ENCODE results near the gene ATP2B3. TPM values are rescaled to one million over a fixed set of nuclear protein-coding genes. Genes with fewer than 3 reads are reported as not detected.

Gene ATP2B3
- total RNA-seq, 4 donors from 2014 or later = 0.13 to 0.37 (median 0.31) TPM; not detected in 1

GRCh38 chrX:153625271-153626024 lies 108.0 kb downstream of the ATP2B3 start:
- TF ChIP-seq POLR2A (IDR thresholded peaks at IDR 0.05) (no peak), POLR2AphosphoS5 (IDR thresholded peaks at IDR 0.05) (no peak), EP300 (IDR thresholded peaks at IDR 0.05) (no peak), CTCF (IDR thresholded peaks at IDR 0.05) (no peak)
- no peak overlapping the region for H3K27ac ChIP-seq
- no peaks in the 10 kb centered on the region for H3K27me3 ChIP-seq
- no peak overlapping the region for H3K4me3 ChIP-seq
- H3K36me3 ChIP-seq = no peaks in the 10 kb centered on the region
- 90% methylated on average over 2 of the region's 21 CpGs; no CpG with 5 or more reads in 1 of the 2 donors for WGBS, 2 donors (ENCODE audit: low coverage in 1 of 2)
- no peak for ATAC-seq
- no peaks in the 10 kb centered on the region for H3K4me1 ChIP-seq
- no peaks in the 10 kb centered on the region for H3K9me3 ChIP-seq

DNA sequence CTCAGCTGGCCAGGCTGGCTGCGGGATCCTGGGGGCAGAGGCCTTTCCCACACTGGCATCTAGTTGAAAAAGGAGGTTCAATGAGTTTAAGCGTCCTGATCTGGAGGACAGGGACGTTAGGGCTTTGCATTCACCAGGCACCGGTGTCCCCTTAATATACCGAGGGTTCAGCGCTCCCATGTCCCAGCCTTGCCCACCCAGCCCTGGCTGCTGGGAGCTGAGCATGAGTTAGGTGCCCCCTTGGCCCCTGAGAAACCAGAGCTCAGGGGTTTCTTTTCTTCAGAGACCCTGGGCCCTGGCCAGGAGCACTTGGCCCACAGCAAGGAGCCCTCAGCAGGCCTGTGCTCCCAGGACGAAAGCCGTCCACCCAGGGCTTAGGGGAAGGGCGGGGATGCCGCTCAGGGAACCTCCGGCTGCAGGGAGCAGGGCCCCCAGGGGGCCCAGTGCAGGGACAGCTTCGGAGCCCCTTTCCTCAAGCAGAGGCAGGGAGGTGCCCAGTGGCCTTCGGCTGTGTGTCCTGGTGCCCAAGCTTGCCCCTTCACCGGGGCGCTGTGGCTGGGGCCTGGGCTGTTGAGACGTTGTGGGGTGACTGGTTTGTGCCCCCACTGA lies 108.7 kb downstream of the ATP2B3 start:
- no peaks in the 10 kb centered on the region for H3K9me3 ChIP-seq
- no peak overlapping the region for H3K27ac ChIP-seq
- H3K4me1 ChIP-seq = no peaks in the 10 kb centered on the region
- no peak overlapping the region for H3K4me3 ChIP-seq
- no peak for TF ChIP-seq POLR2AphosphoS5 (IDR thresholded peaks at IDR 0.05)
- no peak for TF ChIP-seq EP300 (IDR thresholded peaks at IDR 0.05)
- no peak for TF ChIP-seq CTCF (IDR thresholded peaks at IDR 0.05)
- no peak for TF ChIP-seq POLR2A (IDR thresholded peaks at IDR 0.05)
- no peak for ATAC-seq
- no peaks in the 10 kb centered on the region for H3K36me3 ChIP-seq
- 100% methylated on average over 1 of the region's 16 CpGs; no CpG with 5 or more reads in 1 of the 2 donors for WGBS, 2 donors (ENCODE audit: low coverage in 1 of 2)
- no peaks in the 10 kb centered on the region for H3K27me3 ChIP-seq

- Histone ChIP-seq H3K9me3 (no peaks in the 10 kb centered on the region), H3K36me3 (no peaks in the 10 kb centered on the region), H3K4me1 (no peaks in the 10 kb centered on the region), H3K27me3 (no peaks in the 10 kb centered on the region), H3K27ac (no peak overlapping the region), H3K4me3 (no peak overlapping the region)
- no peak for TF ChIP-seq POLR2A (IDR thresholded peaks at IDR 0.05)
- no peak for TF ChIP-seq CTCF (IDR thresholded peaks at IDR 0.05)
- no peak for TF ChIP-seq POLR2AphosphoS5 (IDR thresholded peaks at IDR 0.05)
- no peak for TF ChIP-seq EP300 (IDR thresholded peaks at IDR 0.05)
- ATAC-seq = no peak
- WGBS, 2 donors (ENCODE audit: low coverage in 1 of 2) = 64% methylated on average over 7 of the region's 35 CpGs; no CpG with 5 or more reads in 1 of the 2 donors
Measured at GRCh38 chrX:153626863-153627674, 109.6 kb downstream of the ATP2B3 start.

DNA sequence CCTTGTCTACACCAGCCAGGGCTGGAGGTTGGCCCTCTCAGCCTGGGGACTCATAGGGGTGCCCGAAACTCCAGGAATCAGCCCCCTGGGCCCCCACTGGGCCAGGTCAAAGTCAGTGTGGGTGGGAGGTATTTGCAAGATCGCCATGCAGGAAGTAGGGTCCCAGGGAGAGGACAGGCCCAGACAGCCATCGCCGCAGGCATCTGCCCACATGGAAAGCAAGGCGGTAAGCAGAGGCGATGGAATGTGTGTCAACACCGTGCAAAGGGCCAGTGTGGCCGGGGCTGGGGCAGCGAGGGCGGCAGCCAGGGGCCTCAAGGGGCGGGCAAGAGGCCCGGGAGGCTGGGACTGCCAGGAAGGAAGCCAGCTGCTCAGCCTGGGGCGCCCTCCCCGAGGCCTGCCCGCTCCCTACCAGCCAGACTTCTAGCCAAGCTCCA lies 110.3 kb downstream of the ATP2B3 start:
- Histone ChIP-seq H3K27me3 (no peaks in the 10 kb centered on the region), H3K4me3 (no peak overlapping the region), H3K9me3 (no peaks in the 10 kb centered on the region), H3K27ac (no peak overlapping the region), H3K36me3 (no peaks in the 10 kb centered on the region), H3K4me1 (no peaks in the 10 kb centered on the region)
- TF ChIP-seq POLR2A (IDR thresholded peaks at IDR 0.05) = no peak
- no peak for TF ChIP-seq EP300 (IDR thresholded peaks at IDR 0.05)
- no peak for TF ChIP-seq POLR2AphosphoS5 (IDR thresholded peaks at IDR 0.05)
- TF ChIP-seq CTCF (IDR thresholded peaks at IDR 0.05) = no peak
- ATAC-seq = no peak
- no CpG with 5 or more reads among the region's 15 CpGs for WGBS, 2 donors (ENCODE audit: low coverage in 1 of 2)
